Stimulated activated CD8-positive, alpha-beta memory T cell treated with anti-CD3 and anti-CD28 coated beads, Interleukin-7, amount 100 ng/mL, for 48 hours (primary cell): ENCODE results near the gene SLC35D1.
"Not testable (repeated sequence)": the region's sequence is repeated elsewhere in the genome, so short reads cannot be mapped to it uniquely, and the experiment has no call there.

ENCODE experiments used
- DNase-seq, 2 donors: peaks; one replicate each; pipeline ENCODE4 v3.0.0-alpha.2; 2020; ENCODE audit warnings: low read depth in 1 of 2; ENCODE audit errors: extremely low read depth in 1 of 2

The SLC35D1 gene

DNA sequence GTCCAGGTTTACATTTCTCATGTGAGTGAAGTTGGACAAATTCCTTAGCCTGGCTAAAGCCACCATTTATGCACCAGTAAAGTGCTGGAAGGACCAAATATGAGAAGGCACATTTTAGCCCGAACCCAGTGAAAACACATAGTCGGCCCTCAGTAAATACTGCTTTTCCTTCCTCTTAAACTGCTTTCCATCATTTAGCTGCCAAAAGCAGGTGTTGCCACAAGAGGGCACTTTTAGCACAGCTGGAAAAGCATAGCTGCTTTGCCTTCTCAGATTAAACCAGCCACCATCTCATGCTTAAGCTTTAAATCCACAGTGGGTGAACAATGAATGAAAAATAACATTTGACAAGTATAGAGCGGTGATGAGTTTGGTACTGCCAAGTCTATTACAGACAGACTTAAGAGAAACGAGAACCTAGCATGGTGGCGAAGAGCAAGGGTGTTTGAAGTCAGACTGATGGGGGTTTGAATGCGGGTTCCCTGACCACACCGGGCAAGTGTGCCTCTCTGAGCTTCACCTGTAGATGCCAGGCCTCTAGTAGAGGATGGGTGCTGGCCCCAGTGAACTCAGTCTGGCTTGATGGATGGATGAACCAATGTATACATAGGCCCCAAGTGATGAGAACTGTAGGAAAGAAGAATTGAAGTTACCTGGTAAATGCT is 57.8 kb downstream of the SLC35D1 start:
- DNase-seq = peak in 1 of 2 donors; percentile 40

GRCh38 chr1:66993076-66993475 is 60.9 kb downstream of the SLC35D1 start:
- DNase-seq = no peak

- DNase-seq = no peak
Measured at GRCh38 chr1:66985835-66986234, 68.1 kb downstream of the SLC35D1 start.

DNA sequence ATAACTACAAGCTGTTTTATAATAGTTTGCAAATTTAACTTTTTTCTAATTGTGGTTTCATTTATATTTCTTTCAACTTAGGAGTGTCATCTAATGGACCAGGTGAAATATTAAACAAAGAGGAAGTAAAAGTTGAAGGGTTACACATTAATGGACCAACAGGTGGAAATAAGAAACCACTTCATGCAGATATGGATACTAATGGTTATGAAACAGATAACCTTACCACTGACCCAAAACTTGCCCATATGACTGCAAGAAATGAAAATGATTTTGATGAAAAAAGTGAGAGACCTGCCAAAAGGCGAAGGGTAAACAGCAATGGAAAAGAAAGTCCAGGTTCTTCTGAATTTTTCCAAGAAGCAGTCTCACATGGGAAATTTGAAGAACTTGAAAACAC is 69.5 kb downstream of the SLC35D1 start:
- no peak for DNase-seq

GRCh38 chr1:66982561-66983260 is 71.2 kb downstream of the SLC35D1 start:
- no peak for DNase-seq

DNA sequence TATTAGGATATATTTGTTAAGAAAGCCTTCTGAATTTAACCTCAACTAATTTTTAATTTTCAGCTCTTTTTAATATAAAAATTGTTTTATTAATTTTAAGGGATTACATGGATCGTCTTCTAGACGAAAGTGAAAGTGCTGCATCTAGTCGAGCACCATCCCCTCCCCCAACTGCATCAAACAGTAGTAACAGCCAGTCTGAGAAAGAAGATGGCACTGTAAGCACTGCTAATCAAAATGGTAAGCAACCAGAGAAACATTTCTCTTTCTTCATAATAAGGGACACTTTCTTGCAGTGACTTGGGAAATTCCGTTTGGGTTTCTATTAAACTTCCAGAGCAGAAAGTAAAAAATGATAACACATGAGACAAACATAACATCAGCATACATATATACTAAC is 72.3 kb downstream of the SLC35D1 start:
- DNase-seq = peak in 1 of 2 donors; percentile 8

GRCh38 chr1:66980745-66981367 is 73.1 kb downstream of the SLC35D1 start:
- no peak for DNase-seq

GRCh38 chr1:66979621-66980020 is 74.3 kb downstream of the SLC35D1 start:
- not testable (repeated sequence) for DNase-seq

GRCh38 chr1:66978201-66978600 is 75.7 kb downstream of the SLC35D1 start:
- DNase-seq = no peak

- DNase-seq = no peak
Measured at GRCh38 chr1:66968574-66968973, 85.4 kb downstream of the SLC35D1 start.

- not testable (repeated sequence) for DNase-seq
Measured at GRCh38 chr1:66966188-66966873, 87.6 kb downstream of the SLC35D1 start.

DNA sequence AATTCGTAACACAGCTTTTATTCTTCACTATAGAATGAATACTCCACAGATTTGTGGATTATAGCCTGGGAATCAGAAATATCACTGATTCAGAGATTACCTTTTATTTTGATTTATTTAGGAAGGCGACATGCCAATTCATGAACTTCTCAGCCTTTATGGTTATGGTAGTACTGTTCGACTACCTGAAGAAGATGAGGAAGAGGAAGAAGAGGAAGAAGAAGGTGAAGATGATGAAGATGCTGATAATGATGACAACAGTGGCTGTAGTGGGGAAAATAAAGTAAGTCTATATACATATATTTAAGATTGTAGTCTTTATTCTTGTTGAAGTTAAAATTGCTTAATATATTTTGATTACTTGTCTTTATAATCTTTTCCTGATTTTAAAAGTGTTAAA is 96.0 kb downstream of the SLC35D1 start:
- DNase-seq = no peak

DNA sequence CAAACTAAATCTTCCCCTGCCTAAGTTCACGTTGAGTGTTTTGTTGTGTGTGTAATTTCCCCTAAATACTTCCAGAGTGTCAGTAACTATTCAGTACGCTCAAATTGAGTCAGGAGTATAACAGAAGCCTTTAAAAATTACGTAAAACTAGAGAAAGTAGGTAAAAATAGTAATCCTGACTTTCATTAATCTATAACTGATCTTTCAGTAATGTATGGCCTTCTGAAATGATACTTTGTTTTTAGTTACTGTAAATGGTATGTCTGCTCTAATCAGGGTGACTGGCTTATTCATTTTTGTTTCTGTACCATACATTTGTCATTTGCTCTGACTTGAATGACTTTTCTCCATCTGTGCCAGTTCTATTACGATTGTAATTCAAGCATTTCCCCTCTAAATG is 99.7 kb downstream of the SLC35D1 start:
- no peak for DNase-seq

- DNase-seq = no peak
Measured at GRCh38 chr1:66951513-66951912, 102.4 kb downstream of the SLC35D1 start.
